Frontal cortex (tissue), 4 donors: ENCODE results near the gene LRRC9. TPM values are rescaled to one million over a fixed set of nuclear protein-coding genes. Genes with fewer than 3 reads are reported as not detected.
"Not testable (repeated sequence)": the region's sequence is repeated elsewhere in the genome, so short reads cannot be mapped to it uniquely, and the experiment has no call there.

Experiments
- DNase-seq, 2 donors: peaks; one replicate each; pipeline ENCODE4 v3.0.0; 2012; ENCODE audit warnings: low spot score in 2 of 2
- FAIRE-seq: peaks from 2 replicates; lab custom pipeline; 2012; peaks lifted over from hg19 to GRCh38; lab: Jason Lieb, UNC
- total RNA-seq: library from RNA; depleted of rRNA; stranded (reverse); fragments of >200 nt; gene quantifications from one replicate; pipeline ENCODE4 v1.2.3, GENCODE V29; 2014
- donor health status: control.
- donor health status: control.
- donor health status: control.

Gene LRRC9
- total RNA-seq, 1 donor from 2014 or later, result 0.82 TPM

- not testable (repeated sequence) for FAIRE-seq, DNase-seq
These were observed 128.0 kb downstream of the LRRC9 start for GRCh38 chr14:60047976-60048375.

- FAIRE-seq, result no peak
These were observed 131.8 kb downstream of the LRRC9 start for GRCh38 chr14:60051721-60052221.

GRCh38 chr14:60058087-60058486 lies 138.1 kb downstream of the LRRC9 start:
- DNase-seq, result no peak
- FAIRE-seq, result no peak

More at GRCh38 chr14:60051721-60052221, 131.8 kb downstream of the LRRC9 start:
- no peak for DNase-seq

- DNase-seq, result no peak
- FAIRE-seq, result no peak
These were observed 141.4 kb downstream of the LRRC9 start for GRCh38 chr14:60061371-60061770.

GRCh38 chr14:60064491-60065072 lies 144.6 kb downstream of the LRRC9 start:
- DNase-seq, result peak; percentile 8 to 31
- FAIRE-seq, result peak; percentile 98

- no peak for FAIRE-seq
- DNase-seq, result no peak
These were observed 147.9 kb downstream of the LRRC9 start for GRCh38 chr14:60067882-60068281.

GRCh38 chr14:60079723-60080122 lies 159.8 kb downstream of the LRRC9 start:
- DNase-seq, result no peak
- no peak for FAIRE-seq

- DNase-seq (no peak), FAIRE-seq (no peak)
These were observed 165.1 kb downstream of the LRRC9 start for GRCh38 chr14:60085085-60085484.

- DNase-seq, result no peak
- peak; percentile 84 for FAIRE-seq
These were observed 165.7 kb downstream of the LRRC9 start for GRCh38 chr14:60085693-60086092.

GRCh38 chr14:60087668-60088067 lies 167.7 kb downstream of the LRRC9 start:
- FAIRE-seq, result no peak
- DNase-seq, result no peak

GRCh38 chr14:60089221-60089620 lies 169.3 kb downstream of the LRRC9 start:
- DNase-seq, result no peak
- FAIRE-seq, result no peak

- peak; percentile 15 to 19 for DNase-seq
- no peak for FAIRE-seq
These were observed 171.0 kb downstream of the LRRC9 start for GRCh38 chr14:60090864-60091519.

- peak; percentile 89 to 90 for DNase-seq
- no peak for FAIRE-seq
These were observed 171.9 kb downstream of the LRRC9 start, which contains the start of gene PCNX4 for GRCh38 chr14:60091550-60092525. Gene PCNX4, plus strand, starts transcription at chr14:60091923. Its CDS starts 15,716 bp downstream, at chr14:60107639.

GRCh38 chr14:60092526-60092920 lies 172.6 kb downstream of the LRRC9 start:
- FAIRE-seq, result no peak
- peak in 1 of 2 donors; percentile 12 for DNase-seq

GRCh38 chr14:60093080-60093479 lies 173.1 kb downstream of the LRRC9 start:
- no peak for FAIRE-seq
- DNase-seq, result no peak

GRCh38 chr14:60093606-60094005 lies 173.7 kb downstream of the LRRC9 start:
- no peak for FAIRE-seq
- no peak for DNase-seq

- no peak for DNase-seq
- no peak for FAIRE-seq
These were observed 174.5 kb downstream of the LRRC9 start for GRCh38 chr14:60094306-60094897.

- FAIRE-seq (no peak), DNase-seq (no peak)
These were observed 175.3 kb downstream of the LRRC9 start for GRCh38 chr14:60095231-60095630.

- no peak for DNase-seq
These were observed 176.0 kb downstream of the LRRC9 start for GRCh38 chr14:60095781-60096450.

More at GRCh38 chr14:60095781-60096450, 176.0 kb downstream of the LRRC9 start:
- no peak for FAIRE-seq
